NCI-H82 treated with DMSO at 0.1 percent for 48 hours (cell line): ENCODE results near the gene SUGCT.

Experiments
- DNase-seq: peaks from one replicate; lab custom pipeline; 2025; ENCODE audit not compliant: unreplicated experiment; lab: John Stamatoyannopoulos, UW

Gene SUGCT

GRCh38 chr7:40509287-40509996, 374.6 kb downstream of the SUGCT start:
- no peak for DNase-seq

DNA sequence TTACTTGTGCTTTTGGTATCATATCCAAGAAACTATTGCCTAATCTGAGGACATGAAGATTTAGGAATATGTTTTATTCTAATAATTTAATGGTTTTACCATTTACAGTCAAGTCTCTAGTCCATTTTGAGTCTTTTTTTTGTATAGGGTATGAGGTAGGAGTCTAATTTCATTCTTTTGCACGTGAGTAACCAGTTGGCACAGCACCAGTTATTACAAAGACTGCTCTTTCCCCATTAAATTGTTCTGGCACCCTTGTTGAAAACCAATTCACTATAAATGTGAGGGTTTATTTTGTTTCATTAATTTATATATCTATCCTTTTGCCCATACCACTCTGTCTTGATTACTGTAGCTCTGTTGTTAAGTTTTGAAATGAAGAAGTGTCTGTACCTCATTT, 381.6 kb downstream of the SUGCT start:
- DNase-seq: no peak

GRCh38 chr7:40519009-40519408, 384.2 kb downstream of the SUGCT start:
- no peak for DNase-seq

GRCh38 chr7:40520986-40521738, 386.4 kb downstream of the SUGCT start:
- no peak for DNase-seq

DNA sequence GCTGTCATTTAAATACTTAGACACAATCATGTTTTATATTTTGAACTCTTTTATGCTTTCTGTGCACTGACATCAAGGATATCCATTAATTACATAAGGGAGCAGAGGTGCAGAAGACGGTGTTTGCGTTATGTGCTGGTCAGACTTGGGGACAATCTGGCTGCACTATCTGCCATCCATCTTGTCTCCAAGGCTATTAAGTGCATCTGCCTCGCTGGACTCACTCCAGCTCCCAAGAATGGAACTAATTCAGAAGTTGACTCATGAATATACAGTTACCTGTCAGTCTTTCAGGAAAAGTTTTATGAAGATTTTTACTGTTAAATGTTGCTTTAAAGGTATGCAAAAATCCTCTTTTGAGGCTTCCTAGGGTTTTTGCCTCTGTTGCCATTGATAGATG, 391.0 kb downstream of the SUGCT start:
- DNase-seq: no peak

- DNase-seq: no peak
These were observed 392.3 kb downstream of the SUGCT start for GRCh38 chr7:40526951-40527715.

- DNase-seq: no peak
These were observed 392.9 kb downstream of the SUGCT start for GRCh38 chr7:40527723-40528122.

DNA sequence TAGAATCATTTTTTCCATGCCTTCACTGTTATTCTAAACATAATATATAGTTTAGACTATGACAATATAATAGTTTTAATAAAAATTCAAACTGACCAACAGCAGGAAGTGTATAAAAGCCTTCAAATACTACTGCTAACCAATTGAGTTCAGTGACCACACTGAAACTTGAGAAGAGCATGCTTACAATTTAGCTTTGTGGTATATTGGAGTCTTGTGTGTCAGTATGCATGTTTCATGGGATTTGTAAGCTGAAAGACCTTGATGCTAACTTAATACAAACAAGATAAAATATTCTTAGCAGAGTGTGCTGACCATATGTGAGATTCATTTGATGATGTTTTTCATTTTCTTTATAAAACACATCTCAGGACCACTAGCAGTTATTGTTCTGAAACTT, 395.5 kb downstream of the SUGCT start:
- no peak for DNase-seq

DNA sequence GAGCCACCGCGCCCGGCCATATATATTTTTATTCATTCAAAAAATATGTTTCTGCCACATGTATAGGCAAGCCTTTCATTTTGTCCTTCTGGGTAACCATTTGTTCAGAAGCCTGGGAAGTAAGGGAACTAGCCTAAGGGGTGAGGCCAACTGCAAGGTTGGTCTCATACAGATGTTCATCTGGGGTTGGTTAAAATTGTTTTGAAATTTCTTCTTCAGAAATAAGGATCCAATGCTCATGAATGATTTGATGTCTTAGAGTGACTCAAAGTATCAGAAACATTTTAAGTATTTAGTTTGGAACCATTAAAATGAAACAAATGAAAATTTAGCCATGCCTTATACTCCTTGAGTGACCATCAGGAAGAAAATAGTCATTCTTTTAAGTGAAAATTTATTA, 397.2 kb downstream of the SUGCT start:
- DNase-seq: no peak

DNA sequence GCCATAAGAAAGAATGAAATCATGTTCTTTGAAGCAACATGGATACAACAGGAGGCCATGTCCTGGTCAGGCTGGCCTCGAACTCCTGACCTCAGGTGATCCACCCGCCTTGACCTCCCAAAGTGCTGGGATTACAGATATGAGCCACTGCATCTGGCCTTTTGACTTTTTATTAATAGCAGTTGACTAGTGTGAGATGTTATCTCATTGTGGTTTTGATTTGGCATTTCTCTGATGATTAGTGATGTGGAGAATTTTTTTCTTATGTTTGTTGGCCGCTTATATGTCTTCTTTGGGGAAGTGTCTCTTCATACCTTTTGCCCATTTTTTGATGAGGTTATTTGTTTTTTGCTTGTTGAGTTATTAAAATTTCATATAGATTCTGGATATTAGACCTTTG, 400.9 kb downstream of the SUGCT start:
- DNase-seq: no peak

DNA sequence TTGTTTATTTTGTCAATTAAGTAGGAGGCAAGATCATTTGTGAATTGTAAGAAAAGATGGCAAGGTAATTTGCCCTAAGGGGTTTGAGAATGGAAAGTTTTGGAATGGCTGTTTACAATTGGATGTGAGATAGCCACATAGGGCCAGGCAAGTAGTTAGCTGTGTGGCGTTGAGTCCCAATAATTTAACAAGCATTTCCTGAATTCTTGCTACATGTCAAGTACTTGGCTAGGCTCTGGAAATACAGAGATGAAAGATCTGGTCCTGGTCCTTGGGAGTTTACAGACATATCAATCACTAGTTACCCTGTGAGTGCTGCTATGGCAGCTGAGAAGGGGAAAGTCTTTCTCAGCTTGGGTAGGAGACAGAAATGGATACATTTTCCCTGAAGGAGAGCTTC, 401.6 kb downstream of the SUGCT start:
- DNase-seq: no peak

GRCh38 chr7:40538281-40538680, 403.5 kb downstream of the SUGCT start:
- DNase-seq: no peak

DNA sequence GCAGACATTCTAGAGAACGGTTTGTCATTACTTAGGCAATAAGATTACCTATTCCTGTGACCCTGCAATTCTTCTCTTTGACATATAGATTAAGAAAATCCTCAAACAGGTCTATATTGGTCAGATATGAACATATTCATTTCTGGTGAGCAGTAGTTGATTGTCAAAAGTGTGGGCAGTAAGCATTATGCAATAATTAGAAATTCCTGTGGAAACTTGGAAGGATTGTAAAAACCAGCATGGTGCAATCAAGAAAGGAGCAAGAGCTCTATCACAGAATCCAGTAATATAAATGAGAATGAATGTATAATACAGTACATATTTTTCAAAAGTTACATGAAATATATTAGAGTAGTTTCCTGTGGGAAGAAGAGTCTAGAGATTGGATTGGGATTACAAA, 406.5 kb downstream of the SUGCT start:
- no peak for DNase-seq

- no peak for DNase-seq
These were observed 408.4 kb downstream of the SUGCT start for GRCh38 chr7:40542982-40543741.

GRCh38 chr7:40544221-40544723, 409.5 kb downstream of the SUGCT start:
- DNase-seq: no peak

DNA sequence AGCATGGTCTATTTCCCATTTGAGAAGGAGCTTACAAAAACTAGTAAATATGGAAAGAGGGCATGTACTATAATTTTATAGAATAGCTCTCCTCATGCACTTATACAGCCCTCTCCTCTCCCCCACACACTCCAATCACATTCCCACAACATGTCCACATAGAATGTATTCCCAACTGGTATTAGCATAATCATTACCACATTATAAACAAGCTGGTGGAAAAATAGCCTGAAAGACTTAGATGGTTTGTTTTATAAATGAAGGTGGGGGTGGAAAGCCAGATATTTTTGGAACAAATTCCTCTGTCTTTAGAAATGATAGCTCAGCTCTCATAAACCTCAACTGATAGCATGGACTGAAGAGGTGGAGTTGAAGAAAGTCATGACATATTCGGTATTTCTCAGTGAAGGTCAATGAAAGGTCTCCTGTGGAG, 410.1 kb downstream of the SUGCT start:
- no peak for DNase-seq

DNA sequence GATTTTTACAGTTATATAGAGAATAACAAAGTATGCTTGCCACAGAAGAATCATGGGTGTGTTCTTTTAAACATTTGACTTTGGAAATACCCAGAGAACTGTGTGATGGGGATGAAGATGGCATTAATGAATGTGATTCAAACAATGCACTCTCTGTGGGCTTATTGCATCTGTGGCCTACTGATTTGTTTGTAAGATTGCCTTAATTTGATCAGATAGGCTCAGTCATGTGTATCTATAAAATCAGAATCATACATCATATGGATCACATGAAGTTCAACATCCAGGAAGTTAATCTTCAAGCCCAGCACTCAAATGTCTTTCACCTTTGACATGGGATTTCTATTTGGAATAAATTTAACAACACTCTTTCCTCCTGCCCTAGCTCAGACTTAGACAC, 410.9 kb downstream of the SUGCT start:
- no peak for DNase-seq

DNA sequence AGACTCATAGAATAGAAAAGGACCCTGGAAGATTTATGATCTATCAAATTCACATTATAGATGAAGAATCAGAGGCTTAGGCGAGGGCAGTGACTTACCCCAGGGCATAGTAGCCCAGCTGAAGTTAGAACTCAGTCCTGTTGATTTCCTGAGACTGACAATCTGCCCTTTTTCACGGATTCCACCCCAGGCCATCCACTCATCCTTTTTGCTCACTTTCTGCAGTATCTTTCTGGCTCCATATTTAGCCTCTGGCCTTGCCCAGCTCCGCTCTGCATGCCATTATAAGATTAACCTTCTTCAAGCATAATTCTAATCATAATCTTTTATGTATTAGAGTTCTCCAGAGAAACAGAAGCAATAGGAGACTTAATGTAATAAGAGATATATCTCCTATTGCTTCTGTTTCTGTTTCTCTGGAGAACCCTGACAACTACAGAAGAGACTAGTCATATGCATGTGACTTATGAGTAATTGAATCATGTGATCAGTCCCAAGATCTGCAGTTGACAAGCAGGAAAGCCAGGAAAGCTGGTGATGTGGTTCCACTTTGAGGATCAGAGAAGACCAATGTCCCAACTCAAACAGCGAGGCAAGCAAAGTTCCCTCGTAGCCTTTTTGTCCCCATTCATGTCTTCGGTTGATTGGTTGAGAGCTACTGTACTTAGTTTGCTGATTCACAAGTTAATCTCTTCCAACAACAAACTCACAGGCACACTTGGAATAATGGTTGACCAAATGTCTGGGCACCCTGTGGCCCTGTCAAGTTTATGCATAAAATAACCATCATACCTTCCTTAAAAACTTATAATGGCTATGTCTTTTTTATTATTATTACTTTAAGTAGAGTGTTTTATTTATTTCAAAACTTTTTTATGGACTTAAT, 412.1 kb downstream of the SUGCT start:
- no peak for DNase-seq

DNA sequence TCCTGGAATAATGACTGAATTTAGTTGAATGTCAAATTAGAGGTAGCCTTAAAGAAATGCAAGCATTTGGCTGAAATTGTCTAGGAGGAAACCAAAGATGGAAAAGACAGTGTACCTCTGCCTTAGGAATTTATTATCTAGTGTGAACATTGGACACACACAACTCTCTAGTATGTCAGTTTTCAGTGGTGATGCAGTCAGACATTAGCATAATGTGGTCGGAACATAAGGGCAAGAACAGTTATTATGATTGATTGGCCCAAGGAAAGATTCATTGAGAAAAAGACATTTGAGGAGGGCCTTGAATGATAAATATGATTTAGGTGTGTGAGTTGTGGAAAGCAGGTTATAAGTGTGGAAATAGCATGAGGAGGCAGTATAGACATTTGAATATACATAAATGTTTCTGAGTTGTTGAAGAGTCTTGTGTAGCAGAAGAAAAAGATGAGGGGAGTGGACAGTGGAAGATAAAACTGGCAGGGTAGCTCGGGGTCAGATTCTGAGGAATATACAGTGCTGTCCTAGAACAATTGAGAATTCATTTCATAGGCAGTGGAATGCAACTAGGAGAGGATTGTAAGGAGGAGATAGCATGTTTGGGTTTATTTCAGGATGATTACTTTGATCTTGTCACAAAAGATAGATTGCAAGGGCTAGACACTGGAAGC, 414.7 kb downstream of the SUGCT start:
- no peak for DNase-seq
